Measurements from ENCODE around the gene LRCH3. TPM values are rescaled to one million over a fixed set of nuclear protein-coding genes. Genes with fewer than 3 reads are reported as not detected.
A peak's percentile ranks its signal among the peaks of the same experiment; 100 is the strongest.
"Not testable (repeated sequence)": the region's sequence is repeated elsewhere in the genome, so short reads cannot be mapped to it uniquely, and the experiment has no call there.

LRCH3 gene
- total RNA-seq, 1 donor from 2014 or later, result 56.4 TPM

DNA sequence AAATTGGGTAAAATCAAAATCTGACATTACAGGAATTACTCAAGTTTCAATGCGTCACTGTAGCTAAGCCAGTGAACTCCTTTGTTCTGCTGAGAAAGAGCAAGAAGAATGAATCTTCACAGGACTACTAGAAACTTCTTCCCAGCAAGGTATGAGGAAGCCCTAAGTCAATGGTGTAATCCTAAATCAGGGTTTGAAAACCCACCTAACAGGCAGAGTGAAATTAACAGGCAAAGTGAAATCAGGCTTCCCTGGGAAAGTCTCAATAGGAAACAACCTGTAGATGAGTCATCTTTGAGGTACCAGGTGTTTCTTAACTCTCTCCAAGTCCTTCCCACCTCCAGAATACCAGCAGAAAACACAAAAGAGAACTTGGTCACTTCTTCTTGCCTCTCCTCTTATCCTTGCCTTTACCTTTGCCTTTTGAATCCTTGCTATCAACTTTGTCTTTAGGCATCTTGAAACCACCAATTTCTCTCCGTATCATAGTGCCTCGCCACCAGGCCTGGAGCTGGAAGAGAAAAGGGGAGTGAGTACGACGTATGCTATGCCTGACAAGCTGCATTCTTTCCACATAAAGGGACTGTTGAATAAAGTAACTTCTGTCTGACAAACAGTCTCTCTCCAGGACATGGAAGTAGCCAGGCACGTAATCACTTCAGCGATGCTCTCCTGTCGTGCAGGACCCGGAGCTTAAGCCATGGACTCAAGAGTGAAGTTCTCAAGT lies 98.3 kb downstream of the LRCH3 start:
- no peaks in the 10 kb centered on the region for H3K9me3 Mint-ChIP-seq
- DNase-seq, result no peak
- H3K36me3 Mint-ChIP-seq (ENCODE audit: low read depth), result peaks cover 13% of the 10 kb centered on the region
- H3K27ac Mint-ChIP-seq, result no peak overlapping the region
- no peak overlapping the region for H3K4me3 Mint-ChIP-seq
- intact Hi-C loops (cut with micrococcal nuclease), result no loop called here
- H3K27me3 Mint-ChIP-seq, result no peaks in the 10 kb centered on the region
- peaks cover 5% of the 10 kb centered on the region for H3K4me1 Mint-ChIP-seq

DNA sequence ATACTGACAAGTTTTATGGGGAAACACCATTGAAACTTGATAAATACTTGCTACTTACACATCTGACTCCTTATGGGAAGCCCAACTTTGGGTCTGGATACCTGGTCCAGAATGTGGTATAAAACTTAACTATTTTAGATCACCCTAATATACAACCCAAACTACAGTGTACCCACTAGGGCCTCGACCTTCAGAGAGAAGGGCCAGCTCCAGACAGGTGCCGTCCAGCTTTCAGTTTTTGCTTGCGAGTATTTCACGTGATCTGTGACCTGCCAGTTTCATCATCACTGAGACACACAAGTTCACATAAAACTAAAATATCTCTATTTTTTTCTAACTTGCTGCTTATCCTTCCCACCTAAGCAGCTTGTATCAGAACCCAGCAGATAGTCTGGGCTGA lies 99.6 kb downstream of the LRCH3 start:
- DNase-seq, result no peak
- Mint-ChIP-seq H3K36me3 (ENCODE audit: low read depth) (peaks cover 7% of the 10 kb centered on the region), H3K4me3 (no peak overlapping the region), H3K4me1 (peaks cover 5% of the 10 kb centered on the region), H3K27ac (no peak overlapping the region), H3K9me3 (no peaks in the 10 kb centered on the region), H3K27me3 (no peaks in the 10 kb centered on the region)
- intact Hi-C loops (cut with micrococcal nuclease), result no loop called here

DNA sequence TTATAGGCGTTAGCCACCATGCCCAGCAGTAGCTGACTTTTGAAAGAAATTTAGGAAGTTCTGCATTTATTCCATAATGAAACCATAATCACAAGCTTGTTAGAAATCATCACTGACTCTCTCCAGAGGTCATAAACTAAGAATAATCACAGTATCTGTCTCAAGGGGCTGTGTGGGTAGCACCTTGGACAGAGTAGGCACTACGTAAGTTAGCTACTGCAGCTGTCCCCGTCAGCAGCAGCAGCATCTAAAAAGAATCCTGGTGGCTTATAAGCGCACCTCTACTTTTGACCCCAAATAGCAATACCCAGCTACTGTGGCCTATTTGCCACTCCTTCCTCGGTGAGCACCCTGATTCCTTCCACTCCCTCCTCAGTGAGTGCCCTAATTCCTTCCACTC lies 101.1 kb downstream of the LRCH3 start:
- peaks cover 6% of the 10 kb centered on the region for H3K36me3 Mint-ChIP-seq (ENCODE audit: low read depth)
- no peak for DNase-seq
- H3K9me3 Mint-ChIP-seq, result no peaks in the 10 kb centered on the region
- H3K4me1 Mint-ChIP-seq, result peaks cover 5% of the 10 kb centered on the region
- H3K27ac Mint-ChIP-seq, result no peak overlapping the region
- H3K4me3 Mint-ChIP-seq, result no peak overlapping the region
- no peaks in the 10 kb centered on the region for H3K27me3 Mint-ChIP-seq
- intact Hi-C loops (cut with micrococcal nuclease), result no loop called here

GRCh38 chr3:197896421-197896820 lies 105.4 kb downstream of the LRCH3 start:
- Mint-ChIP-seq H3K4me3 (no peak overlapping the region), H3K27ac (no peak overlapping the region), H3K4me1 (no peaks in the 10 kb centered on the region), H3K27me3 (peaks cover 3% of the 10 kb centered on the region), H3K9me3 (no peaks in the 10 kb centered on the region), H3K36me3 (ENCODE audit: low read depth) (no peaks in the 10 kb centered on the region)
- no peak for DNase-seq
- intact Hi-C loops (cut with micrococcal nuclease), result no loop called here

GRCh38 chr3:197899833-197900478 lies 108.9 kb downstream of the LRCH3 start:
- H3K27me3 Mint-ChIP-seq, result peaks cover 3% of the 10 kb centered on the region
- no peaks in the 10 kb centered on the region for H3K4me1 Mint-ChIP-seq
- no peak overlapping the region for H3K27ac Mint-ChIP-seq
- H3K9me3 Mint-ChIP-seq, result no peaks in the 10 kb centered on the region
- intact Hi-C loops (cut with micrococcal nuclease), result no loop called here
- H3K4me3 Mint-ChIP-seq, result no peak overlapping the region
- no peaks in the 10 kb centered on the region for H3K36me3 Mint-ChIP-seq (ENCODE audit: low read depth)
- DNase-seq, result no peak

DNA sequence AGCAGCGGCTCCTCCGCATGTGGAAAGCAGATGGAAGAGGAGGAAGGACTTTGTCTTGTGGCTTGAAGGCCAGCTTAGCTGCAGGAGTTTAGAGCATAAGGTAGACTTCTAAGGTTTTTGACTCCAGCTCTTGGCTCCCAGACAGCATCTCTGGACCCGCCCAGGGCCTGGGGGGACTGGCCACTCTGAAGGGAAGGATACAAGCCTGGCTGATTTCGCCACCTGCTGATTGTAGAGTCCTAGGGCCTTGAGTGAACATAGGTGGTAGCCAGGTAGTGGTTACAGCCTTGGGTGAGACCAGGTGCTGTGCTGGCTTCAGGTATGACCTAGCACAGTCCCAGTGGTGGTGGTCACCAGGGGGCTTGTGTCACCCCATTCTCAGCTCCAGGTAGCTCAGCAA lies 110.6 kb downstream of the LRCH3 start:
- Mint-ChIP-seq H3K27ac (no peak overlapping the region), H3K4me1 (peaks cover 11% of the 10 kb centered on the region), H3K27me3 (peaks cover 3% of the 10 kb centered on the region), H3K9me3 (no peaks in the 10 kb centered on the region), H3K36me3 (ENCODE audit: low read depth) (no peaks in the 10 kb centered on the region), H3K4me3 (no peak overlapping the region)
- no peak for DNase-seq
- intact Hi-C loops (cut with micrococcal nuclease), result no loop called here

DNA sequence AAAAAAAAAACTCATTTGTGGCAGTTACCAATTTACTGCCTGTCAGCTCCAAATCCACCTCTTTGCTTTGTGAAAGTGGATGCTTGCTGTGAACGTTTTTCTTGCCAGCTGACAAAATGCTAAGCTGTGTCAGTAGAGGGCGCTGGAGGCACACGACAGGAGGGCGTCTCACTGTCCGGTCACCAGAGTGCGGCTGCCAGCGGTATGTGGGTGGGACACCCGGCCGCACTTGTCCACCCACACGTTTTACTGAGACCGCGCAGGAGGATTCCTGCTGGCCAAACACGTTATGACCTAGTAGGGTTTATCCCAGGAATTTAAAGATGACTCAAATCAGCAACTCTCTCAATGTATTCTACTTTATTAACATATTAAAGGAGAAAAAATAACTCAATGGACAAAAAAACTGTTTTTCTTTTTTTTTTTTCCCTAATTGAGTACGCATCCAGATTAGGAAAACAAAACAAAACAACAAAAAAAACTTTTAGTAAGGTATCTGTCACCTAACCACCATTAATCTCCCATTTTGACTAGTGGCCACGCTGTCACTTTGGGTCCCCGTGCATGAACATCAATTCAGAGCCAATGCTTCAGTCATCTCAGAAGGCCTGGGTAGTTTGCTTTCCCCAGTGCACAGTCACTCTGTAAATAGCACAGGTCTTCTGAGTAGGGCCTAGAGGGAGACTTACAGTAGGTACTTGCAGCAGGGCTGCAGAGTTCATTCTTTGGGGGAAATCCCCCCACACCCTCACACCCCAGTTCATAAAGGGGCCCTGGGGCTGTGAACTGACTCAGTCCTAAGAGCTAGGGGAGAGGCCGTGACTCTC lies 115.2 kb downstream of the LRCH3 start:
- Mint-ChIP-seq H3K36me3 (ENCODE audit: low read depth) (no peaks in the 10 kb centered on the region), H3K4me3 (peak overlapping the region; percentile 41), H3K27ac (peak overlapping the region; percentile 91), H3K4me1 (peaks cover 21% of the 10 kb centered on the region), H3K9me3 (no peaks in the 10 kb centered on the region), H3K27me3 (no peaks in the 10 kb centered on the region)
- peak; percentile 93 for DNase-seq
- intact Hi-C loops (cut with micrococcal nuclease), result loop anchor here (1.0 to 2.0 kb wide), 8 partner anchors 16 to 174 kb away; partner anchors contain the start of gene LMLN

GRCh38 chr3:197906850-197907187 lies 115.8 kb downstream of the LRCH3 start:
- Mint-ChIP-seq H3K9me3 (no peaks in the 10 kb centered on the region), H3K27me3 (no peaks in the 10 kb centered on the region), H3K27ac (peak overlapping the region; percentile 91), H3K4me1 (peaks cover 21% of the 10 kb centered on the region), H3K36me3 (ENCODE audit: low read depth) (no peaks in the 10 kb centered on the region), H3K4me3 (no peak overlapping the region)
- intact Hi-C loops (cut with micrococcal nuclease), result loop anchor here (1.0 to 2.0 kb wide), 8 partner anchors 15 to 173 kb away; partner anchors contain the start of gene LMLN
- DNase-seq, result no peak

DNA sequence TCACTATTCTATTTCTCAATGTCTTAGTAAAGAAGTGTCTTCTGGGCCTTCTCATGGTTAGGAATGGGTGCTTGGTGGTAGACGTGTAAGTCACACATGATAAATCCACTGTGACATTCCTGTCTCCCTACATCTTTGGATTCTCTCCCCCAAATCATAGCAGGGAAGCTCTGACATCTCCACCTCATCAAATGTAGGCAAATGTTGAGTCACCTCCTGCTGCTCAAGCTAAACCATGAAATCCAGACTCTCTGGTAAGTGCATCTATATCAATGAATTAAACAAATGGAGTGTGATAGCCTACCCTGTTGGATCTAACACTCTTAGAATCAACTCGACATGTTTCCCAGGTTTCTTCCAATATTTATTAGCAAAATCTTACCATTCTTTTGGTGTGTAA lies 116.1 kb downstream of the LRCH3 start:
- H3K27ac Mint-ChIP-seq, result peak overlapping the region; percentile 91
- H3K36me3 Mint-ChIP-seq (ENCODE audit: low read depth), result no peaks in the 10 kb centered on the region
- H3K9me3 Mint-ChIP-seq, result no peaks in the 10 kb centered on the region
- no peaks in the 10 kb centered on the region for H3K27me3 Mint-ChIP-seq
- no peak overlapping the region for H3K4me3 Mint-ChIP-seq
- intact Hi-C loops (cut with micrococcal nuclease), result loop anchor here (2.0 kb wide), 1 partner anchor 154 kb away; no protein-coding TSS in a partner anchor
- DNase-seq, result no peak
- peaks cover 21% of the 10 kb centered on the region for H3K4me1 Mint-ChIP-seq

DNA sequence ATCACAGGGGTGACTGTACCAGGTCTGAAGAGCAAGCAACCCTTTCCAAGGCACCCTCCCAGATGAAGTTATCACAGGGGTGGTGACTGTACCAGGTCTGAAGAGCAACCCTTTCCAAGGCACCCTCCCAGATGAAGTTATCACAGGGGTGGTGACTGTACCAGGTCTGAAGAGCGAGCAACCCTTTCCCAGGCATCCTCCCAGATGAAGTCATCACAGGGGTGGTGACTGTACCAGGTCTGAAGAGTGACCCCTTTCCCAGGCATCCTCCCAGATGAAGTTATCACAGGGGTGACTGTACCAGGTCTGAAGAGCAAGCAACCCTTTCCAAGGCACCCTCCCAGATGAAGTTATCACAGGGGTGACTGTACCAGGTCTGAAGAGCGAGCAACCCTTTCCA lies 117.5 kb downstream of the LRCH3 start:
- intact Hi-C loops (cut with micrococcal nuclease); H3K9me3 Mint-ChIP-seq; H3K4me3 Mint-ChIP-seq; H3K27ac Mint-ChIP-seq; DNase-seq; H3K27me3 Mint-ChIP-seq; H3K36me3 Mint-ChIP-seq (ENCODE audit: low read depth): not testable (repeated sequence)
- H3K4me1 Mint-ChIP-seq, result peaks cover 21% of the 10 kb centered on the region

GRCh38 chr3:197908957-197909701 lies 118.1 kb downstream of the LRCH3 start:
- no peaks in the 10 kb centered on the region for H3K27me3 Mint-ChIP-seq
- peaks cover 21% of the 10 kb centered on the region for H3K4me1 Mint-ChIP-seq
- no peak overlapping the region for H3K27ac Mint-ChIP-seq
- no peaks in the 10 kb centered on the region for H3K36me3 Mint-ChIP-seq (ENCODE audit: low read depth)
- H3K9me3 Mint-ChIP-seq, result no peaks in the 10 kb centered on the region
- no peak for DNase-seq
- intact Hi-C loops (cut with micrococcal nuclease), result no loop called here
- H3K4me3 Mint-ChIP-seq, result no peak overlapping the region

GRCh38 chr3:197912741-197913476 lies 121.9 kb downstream of the LRCH3 start:
- intact Hi-C loops (cut with micrococcal nuclease), result no loop called here
- H3K36me3 Mint-ChIP-seq (ENCODE audit: low read depth), result no peaks in the 10 kb centered on the region
- no peaks in the 10 kb centered on the region for H3K4me1 Mint-ChIP-seq
- H3K27ac Mint-ChIP-seq, result no peak overlapping the region
- no peak for DNase-seq
- no peak overlapping the region for H3K4me3 Mint-ChIP-seq
- no peaks in the 10 kb centered on the region for H3K27me3 Mint-ChIP-seq
- H3K9me3 Mint-ChIP-seq, result no peaks in the 10 kb centered on the region

All from activated CD4-positive, alpha-beta T cell treated with anti-CD3 and anti-CD28 coated beads, Interleukin-2, amount 10 ng/mL, durations not matched to agents 24 days and 14 days (primary cell).